K562 (cell line): ENCODE data around the gene MINK1. TPM values are rescaled to one million over a fixed set of nuclear protein-coding genes. Genes with fewer than 3 reads are reported as not detected.

ENCODE experiments used
- ATAC-seq: fragments of 200-7000 bp; cut with Tn5 transposase; 3 replicates; pipeline ENCODE4 v1.9.1; 2020; ENCODE audit warnings: moderate library complexity
- BruUV-seq: library from RNA; stranded (reverse); fragments of 400-500 nt; replicated peaks from 2 replicates; lab custom pipeline; 2021; lab: Mats Ljungman, UMichigan
- CTCF ChIA-PET: fragments of 300-600 bp; formaldehyde crosslinking; extraction: SDS; loops from one replicate; lab custom pipeline; 2021; ENCODE audit warnings: low intra/inter-chr PET ratio; lab: Yijun Ruan, JAX
- POLR2A ChIA-PET: fragments of 300-600, 350-650 bp; sonication (Branson Sonifier 250); formaldehyde crosslinking; extraction: SDS; loops from one replicate; lab custom pipeline; 2021; ENCODE audit warnings: antibody characterized with exemption, inconsistent platforms; lab: Yijun Ruan, JAX
- DNase-seq, 4 experiments: peaks; one replicate each; pipeline versions ENCODE4 v3.0.0 to v3.0.0-alpha.2; 2011 to 2018; ENCODE audit warnings: low spot score in 3 of 4, mixed read lengths in 3 of 4; ENCODE audit errors: extremely low read depth in 1 of 4
- FAIRE-seq: peaks from 2 replicates; lab custom pipeline; 2011; peaks lifted over from hg19 to GRCh38; lab: Jason Lieb, UNC
- H2AFZ ChIP-seq: 2 replicates; pipeline ENCODE4 v1.6.0; 2011; ENCODE audit warnings: low read depth, low read length, control low read depth, inconsistent platforms
- H3K27ac ChIP-seq: fragments of 200-600 bp; 3 replicates; pipeline ENCODE4 v1.8.0; 2011; ENCODE audit warnings: low read depth, mild to moderate bottlenecking, control low read depth, inconsistent platforms, low read length, moderate library complexity, mixed read lengths; ENCODE audit errors: extremely low read depth
- H3K27me3 ChIP-seq, 2 experiments: fragments of 300-600 bp in 1 of 2; 2 replicates in 1 of 2; 3 replicates in 1 of 2; pipeline versions ENCODE4 v1.6.0 to v1.8.0; 2011; ENCODE audit warnings: inconsistent platforms in 2 of 2, low read length in 2 of 2, mild to moderate bottlenecking in 1 of 2, mixed read lengths in 1 of 2, moderate library complexity in 1 of 2; ENCODE audit not compliant: control insufficient read depth in 2 of 2, insufficient read depth in 2 of 2
- H3K36me3 ChIP-seq: fragments of 300-600 bp; 3 replicates; pipeline ENCODE4 v1.8.0; 2011; ENCODE audit warnings: mild to moderate bottlenecking, low read length, inconsistent platforms; ENCODE audit not compliant: control insufficient read depth, insufficient read depth
- H3K4me1 ChIP-seq, 2 experiments: fragments of 200-600 bp in 1 of 2; replicated peaks in 1 of 2; 2 replicates in 1 of 2; 3 replicates in 1 of 2; pipeline versions ENCODE4 v1.5.1 to v1.8.0; 2011; ENCODE audit warnings: inconsistent platforms in 2 of 2, low read length in 2 of 2, mild to moderate bottlenecking in 1 of 2, mixed read lengths in 1 of 2, moderate library complexity in 1 of 2; ENCODE audit not compliant: control insufficient read depth in 2 of 2, insufficient read depth in 2 of 2
- H3K4me2 ChIP-seq: 2 replicates; pipeline ENCODE4 v1.6.1; 2011; ENCODE audit warnings: low read length, control low read depth, inconsistent platforms, mixed read lengths; ENCODE audit not compliant: insufficient read depth
- H3K4me3 ChIP-seq: fragments of 200-600 bp; sonication (generic), shearing (Covaris generic); 2 replicates; pipeline ENCODE4 v1.5.1; 2016; ENCODE audit warnings: control low read depth, inconsistent platforms
- H3K79me2 ChIP-seq: fragments of 200-600 bp; 3 replicates; pipeline ENCODE4 v1.8.0; 2011; ENCODE audit warnings: low read length, inconsistent platforms; ENCODE audit not compliant: control insufficient read depth, insufficient read depth
- H3K9ac ChIP-seq, 2 experiments: 2 replicates each; pipeline versions ENCODE4 v1.6.0 to v1.6.1; 2011; ENCODE audit warnings: low read depth in 2 of 2, low read length in 2 of 2, control low read depth in 1 of 2, inconsistent platforms in 1 of 2, mild to moderate bottlenecking in 1 of 2, mixed read lengths in 1 of 2; ENCODE audit not compliant: insufficient read depth in 1 of 2
- H3K9me1 ChIP-seq: one replicate; pipeline ENCODE4 v1.6.0; 2011; ENCODE audit warnings: inconsistent platforms, mild to moderate bottlenecking, low read length, moderate library complexity; ENCODE audit not compliant: control insufficient read depth, insufficient read depth
- H3K9me3 ChIP-seq: replicated peaks from 2 replicates; pipeline ENCODE4 v1.5.1; 2011; ENCODE audit warnings: low read depth, low read length, inconsistent platforms; ENCODE audit not compliant: control insufficient read depth, insufficient read depth
- H4K20me1 ChIP-seq: replicated peaks from 2 replicates; pipeline ENCODE4 v1.6.1; 2011; ENCODE audit warnings: low read length, inconsistent platforms, mixed read lengths; ENCODE audit not compliant: control insufficient read depth, insufficient read depth
- ATF3 ChIP-seq, 2 experiments: fragments of 450-650 bp in 1 of 2; sonication (generic) in 1 of 2; formaldehyde crosslinking in 1 of 2; IDR thresholded peaks in 1 of 2; conservative IDR thresholded peaks in 1 of 2; 2 replicates each; pipeline versions ENCODE4 v1.6.1 to v1.8.1; 2016 to 2023; ENCODE audit warnings: mild to moderate bottlenecking in 2 of 2, moderate library complexity in 2 of 2, inconsistent platforms in 1 of 2, missing genetic modification reagents in 1 of 2
- CREB3 ChIP-seq: fragments of 450-650 bp; conservative IDR thresholded peaks from 2 replicates; pipeline ENCODE4 v1.6.1; 2016; ENCODE audit warnings: missing genetic modification characterization, low read depth, mild to moderate bottlenecking, missing compliant biosample characterization, moderate library complexity
- ESRRA ChIP-seq: fragments of 450-650 bp; IDR thresholded peaks from 2 replicates; pipeline ENCODE4 v1.6.1; 2014; ENCODE audit warnings: low read depth, mild to moderate bottlenecking, moderate library complexity, borderline replicate concordance
- KDM4B ChIP-seq, 2 experiments: fragments of 450-650 bp in 1 of 2; sonication (generic) in 1 of 2; IDR thresholded peaks; 2 replicates each; pipeline ENCODE4 v1.6.1; 2016 to 2017; ENCODE audit warnings: borderline replicate concordance in 2 of 2, antibody characterized with exemption in 1 of 2, low read depth in 1 of 2, mild to moderate bottlenecking in 1 of 2
- NR1H2 ChIP-seq: sonication (generic); formaldehyde crosslinking; IDR thresholded peaks from 2 replicates; pipeline ENCODE4 v1.4.0; 2020; ENCODE audit warnings: mild to moderate bottlenecking, missing genetic modification reagents
- PREB ChIP-seq: sonication (generic); formaldehyde crosslinking; IDR thresholded peaks from 2 replicates; pipeline ENCODE4 v1.8.1; 2023; ENCODE audit warnings: mild to moderate bottlenecking, missing genetic modification reagents
- SRSF9 ChIP-seq: fragments of 200-400 bp; formaldehyde crosslinking; IDR thresholded peaks from 2 replicates; pipeline ENCODE4 v1.6.1; 2017; ENCODE audit warnings: low read depth, low read length, borderline replicate concordance
- U2AF2 ChIP-seq: fragments of 200-400 bp; formaldehyde crosslinking; optimal IDR thresholded peaks from 2 replicates; pipeline ENCODE3; 2017; ENCODE audit warnings: low read depth, mild to moderate bottlenecking, low read length
- ZFP1 ChIP-seq: fragments of 450-650 bp; formaldehyde crosslinking; IDR thresholded peaks from 2 replicates; pipeline ENCODE4 v1.4.0; 2020; ENCODE audit warnings: mild to moderate bottlenecking, mixed read lengths
- ZNF57 ChIP-seq: fragments of 450-650 bp; formaldehyde crosslinking; IDR thresholded peaks from 2 replicates; pipeline ENCODE4 v1.4.0; 2020; ENCODE audit warnings: mild to moderate bottlenecking, moderate library complexity
- WGBS: fragments of 100-300 bp; shearing (Covaris generic); methylation state at CpG from one replicate; pipeline ENCODE4 v1.1.6; 2016; ENCODE audit warnings: low coverage, mixed read lengths; ENCODE audit not compliant: insufficient coverage; ENCODE audit errors: missing lambda C conversion rate; 5-methylcytosine and 5-hydroxymethylcytosine counted together
- in situ Hi-C: fragments of 300-500 bp; cut with MboI; formaldehyde crosslinking; loops from 4 replicates; pipeline ENCODE4 v1.15.0; 2018; ENCODE audit warnings: inconsistent platforms, mixed read lengths
- intact Hi-C: fragments of 100-400 bp; cut with micrococcal nuclease; formaldehyde crosslinking; loops from 2 replicates; pipeline ENCODE4 v1.14.2; 2022
- polyA plus RNA-seq, 8 experiments: library from polyadenylated mRNA; depleted of rRNA in 4 of 8; stranded (reverse) in 5 of 8; unstranded in 3 of 8; fragments of >200 nt; fragmentation: Nextera tagmentation in 2 of 8; fragmentation: Illumina TruSeq in 1 of 8; extraction: Ambion mirVana in 2 of 8; extraction: Trizol in 1 of 8; gene quantifications; 2 replicates each; pipeline versions ENCODE4 v1.2.1 to v1.2.3, GENCODE V29; 2011 to 2014; ENCODE audit warnings: inconsistent platforms in 1 of 8, missing spikeins in 1 of 8
- total RNA-seq, 7 experiments: library from RNA; depleted of rRNA in 6 of 7; stranded (reverse); fragments of >200 nt in 6 of 7; fragmentation: Illumina TruSeq in 2 of 7; extraction: Trizol in 2 of 7; gene quantifications; 2 replicates each; pipeline versions ENCODE4 v1.2.1 to v1.2.3, GENCODE V29; 2011 to 2021; ENCODE audit warnings: low replicate concordance in 1 of 7
- TF ChIP-seq, protein P1 (sequence below), 3 experiments: fragments of 200-800 bp in 1 of 3; sonication (Bioruptor generic) in 1 of 3; sonication (generic) in 1 of 3; formaldehyde crosslinking in 1 of 3; IDR thresholded peaks; 2 replicates each; pipeline versions ENCODE4 v1.6.1 to v1.8.0; 2016 to 2022; ENCODE audit warnings: mild to moderate bottlenecking in 2 of 3, missing compliant biosample characterization in 2 of 3, missing genetic modification characterization in 2 of 3, missing genetic modification reagents in 1 of 3
- TF ChIP-seq, protein P2 (sequence below): fragments of 450-650 bp; formaldehyde crosslinking; conservative IDR thresholded peaks from 2 replicates; pipeline ENCODE4 v1.4.0; 2022; ENCODE audit warnings: mild to moderate bottlenecking, missing genetic modification characterization
- TF ChIP-seq, protein P3 (sequence below): fragments of 250-450 bp; sonication (Bioruptor Pico); IDR thresholded peaks from 2 replicates; pipeline ENCODE4 v1.8.0; 2022; ENCODE audit warnings: moderate library complexity, mild to moderate bottlenecking, inconsistent platforms

Gene MINK1
- total and polyA plus RNA-seq, 9 of the 15 experiments (the other 6 are each of a cell fraction or from before 2014, with no cell fraction given), result 0.11 to 54.2 (median 14.9) TPM

- Histone ChIP-seq H3K79me2 (no peaks in the 10 kb centered on the region), H2AFZ (peak overlapping the region; percentile 62), H3K36me3 (no peaks in the 10 kb centered on the region), H3K9me1 (peaks cover 2% of the 10 kb centered on the region), H3K4me1 (peaks cover 14 to 24% of the 10 kb centered on the region in 2 experiments), H3K4me2 (no peak overlapping the region), H3K9ac (no peak overlapping the region; a peak in 1 of 4 replicates), H3K27ac (peak overlapping the region; percentile 30; the same call in 2 of the 3 replicates), H3K4me3 (no peak overlapping the region), H3K9me3 (no peaks in the 10 kb centered on the region), H3K27me3 (no peaks in the 10 kb centered on the region; a peak in 1 of 5 replicates), H4K20me1 (no peaks in the 10 kb centered on the region)
- in situ Hi-C loops, result no loop called here
- DNase-seq, result peak in 1 of 4 experiments; percentile 16
- BruUV-seq, result no TSS peak
- 12% methylated on average over 8 of the region's 8 CpGs for WGBS
- ATAC-seq, result no peak; the same call in 1 of the 3 replicates
- no peak for FAIRE-seq
- intact Hi-C loops, result loop anchor here (10.0 kb wide), 1 partner anchor 62 kb away; the partner anchor contains the start of gene SPAG7
- ChIA-PET POLR2A (interaction anchor here (0.6 to 0.9 kb wide), 2 partner anchors 96 to 129 kb away, joined by 3 read pairs; partner anchors contain the start of gene PLD2), CTCF (interaction anchor here (0.7 kb wide), 1 partner anchor 193 kb away, joined by 4 read pairs; no protein-coding TSS in a partner anchor)
- TF ChIP-seq ZNF57 (no peak), U2AF2 (no peak), ZFP1 (CRISPR knock-in tag) (no peak), ATF3 (IDR thresholded peaks at IDR 0.05) (no peak), ATF3 (CRISPR knock-in tag; conservative IDR thresholded peaks at IDR 0.05) (no peak), KDM4B (IDR thresholded peaks at IDR 0.05; ENCODE audit: borderline replicate concordance in 2 of 2, low read depth in 1 of 2) (no peak), NR1H2 (no peak), PREB (CRISPR knock-in tag) (no peak), SRSF9 (no peak), ESRRA (peak; percentile 87), CREB3 (tag) (no peak)
- TF ChIP-seq, protein P1, sequence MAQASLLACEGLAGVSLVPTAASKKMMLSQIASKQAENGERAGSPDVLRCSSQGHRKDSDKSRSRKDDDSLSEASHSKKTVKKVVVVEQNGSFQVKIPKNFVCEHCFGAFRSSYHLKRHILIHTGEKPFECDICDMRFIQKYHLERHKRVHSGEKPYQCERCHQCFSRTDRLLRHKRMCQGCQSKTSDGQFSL (CRISPR knock-in tag; IDR thresholded peaks at IDR 0.05), result no peak
- TF ChIP-seq, protein P1 (tag; IDR thresholded peaks at IDR 0.05), result no peak
- TF ChIP-seq, protein P2, sequence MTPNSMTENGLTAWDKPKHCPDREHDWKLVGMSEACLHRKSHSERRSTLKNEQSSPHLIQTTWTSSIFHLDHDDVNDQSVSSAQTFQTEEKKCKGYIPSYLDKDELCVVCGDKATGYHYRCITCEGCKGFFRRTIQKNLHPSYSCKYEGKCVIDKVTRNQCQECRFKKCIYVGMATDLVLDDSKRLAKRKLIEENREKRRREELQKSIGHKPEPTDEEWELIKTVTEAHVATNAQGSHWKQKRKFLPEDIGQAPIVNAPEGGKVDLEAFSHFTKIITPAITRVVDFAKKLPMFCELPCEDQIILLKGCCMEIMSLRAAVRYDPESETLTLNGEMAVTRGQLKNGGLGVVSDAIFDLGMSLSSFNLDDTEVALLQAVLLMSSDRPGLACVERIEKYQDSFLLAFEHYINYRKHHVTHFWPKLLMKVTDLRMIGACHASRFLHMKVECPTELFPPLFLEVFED (CRISPR knock-in tag), result no peak
- TF ChIP-seq, protein P3, sequence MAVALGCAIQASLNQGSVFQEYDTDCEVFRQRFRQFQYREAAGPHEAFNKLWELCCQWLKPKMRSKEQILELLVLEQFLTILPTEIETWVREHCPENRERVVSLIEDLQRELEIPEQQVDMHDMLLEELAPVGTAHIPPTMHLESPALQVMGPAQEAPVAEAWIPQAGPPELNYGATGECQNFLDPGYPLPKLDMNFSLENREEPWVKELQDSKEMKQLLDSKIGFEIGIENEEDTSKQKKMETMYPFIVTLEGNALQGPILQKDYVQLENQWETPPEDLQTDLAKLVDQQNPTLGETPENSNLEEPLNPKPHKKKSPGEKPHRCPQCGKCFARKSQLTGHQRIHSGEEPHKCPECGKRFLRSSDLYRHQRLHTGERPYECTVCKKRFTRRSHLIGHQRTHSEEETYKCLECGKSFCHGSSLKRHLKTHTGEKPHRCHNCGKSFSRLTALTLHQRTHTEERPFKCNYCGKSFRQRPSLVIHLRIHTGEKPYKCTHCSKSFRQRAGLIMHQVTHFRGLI, result no peak
These were observed 69.4 kb downstream of the MINK1 start for GRCh38 chr17:4902540-4902939.
